Mesendoderm (in vitro differentiated cells): ENCODE data around the gene PAPPA2.

Source experiments
- DNase-seq: peaks from one replicate; pipeline ENCODE4 v3.0.0; 2013
- H2AK5ac ChIP-seq: 2 replicates; pipeline ENCODE4 v1.6.1; 2013; ENCODE audit warnings: low read length, inconsistent platforms
- H2BK120ac ChIP-seq: 2 replicates; pipeline ENCODE4 v1.6.1; 2013; ENCODE audit warnings: low read depth, mild to moderate bottlenecking, low read length, moderate library complexity, mixed read lengths
- H2BK15ac ChIP-seq: replicated peaks from 2 replicates; pipeline ENCODE4 v1.6.1; 2013; ENCODE audit warnings: low read depth, mild to moderate bottlenecking, moderate library complexity
- H2BK5ac ChIP-seq: 2 replicates; pipeline ENCODE4 v1.6.1; 2013; ENCODE audit warnings: low read length, inconsistent platforms
- H3K18ac ChIP-seq: 2 replicates; pipeline ENCODE4 v1.6.1; 2013; ENCODE audit warnings: mild to moderate bottlenecking, low read length, mixed read lengths
- H3K23ac ChIP-seq: one replicate; pipeline ENCODE4 v1.6.1; 2013; ENCODE audit warnings: low read length
- H3K27ac ChIP-seq: 2 replicates; pipeline ENCODE4 v1.5.1; 2013; ENCODE audit warnings: low read depth, mild to moderate bottlenecking, inconsistent platforms, low read length, moderate library complexity
- H3K27me3 ChIP-seq: 2 replicates; pipeline ENCODE4 v1.6.1; 2013; ENCODE audit warnings: low read length, control low read depth, mild to moderate bottlenecking, inconsistent platforms; ENCODE audit not compliant: insufficient read depth, poor library complexity
- H3K36me3 ChIP-seq: 2 replicates; pipeline ENCODE4 v1.6.1; 2013; ENCODE audit warnings: low read length, inconsistent platforms; ENCODE audit not compliant: control insufficient read depth, insufficient read depth
- H3K4ac ChIP-seq: one replicate; pipeline ENCODE4 v1.6.1; 2013; ENCODE audit warnings: low read depth, mild to moderate bottlenecking, low read length, moderate library complexity
- H3K4me1 ChIP-seq: 2 replicates; pipeline ENCODE4 v1.6.1; 2013; ENCODE audit warnings: low read depth, low read length, inconsistent platforms; ENCODE audit not compliant: control insufficient read depth
- H3K4me2 ChIP-seq: 2 replicates; pipeline ENCODE4 v1.6.1; 2013; ENCODE audit warnings: low read length
- H3K4me3 ChIP-seq: 2 replicates; pipeline ENCODE4 v1.5.1; 2013; ENCODE audit warnings: mild to moderate bottlenecking, low read length
- H3K56ac ChIP-seq: one replicate; pipeline ENCODE4 v1.6.1; 2013; ENCODE audit warnings: low read length
- H3K79me1 ChIP-seq: 2 replicates; pipeline ENCODE4 v1.6.1; 2013; ENCODE audit warnings: low read length, inconsistent platforms
- H3K79me2 ChIP-seq: 2 replicates; pipeline ENCODE4 v1.6.1; 2013; ENCODE audit warnings: mild to moderate bottlenecking, low read length; ENCODE audit not compliant: control insufficient read depth, insufficient read depth
- H3K9ac ChIP-seq: 2 replicates; pipeline ENCODE4 v1.6.1; 2013; ENCODE audit warnings: low read length, inconsistent platforms
- H4K5ac ChIP-seq: one replicate; pipeline ENCODE4 v1.6.1; 2013; ENCODE audit warnings: low read length
- H4K8ac ChIP-seq: one replicate; pipeline ENCODE4 v1.6.1; 2013; ENCODE audit warnings: low read depth, mild to moderate bottlenecking, control low read depth, low read length, moderate library complexity
- WGBS: extraction: QIAGEN DNeasy Blood & Tissue Kit; methylation state at CpG from one replicate; pipeline ENCODE4 v1.1.7; 2013; ENCODE audit warnings: low lambda C conversion rate, missing lambda C conversion rate; ENCODE audit not compliant: insufficient coverage; ENCODE audit errors: extremely low coverage; 5-methylcytosine and 5-hydroxymethylcytosine counted together

PAPPA2 gene

DNA sequence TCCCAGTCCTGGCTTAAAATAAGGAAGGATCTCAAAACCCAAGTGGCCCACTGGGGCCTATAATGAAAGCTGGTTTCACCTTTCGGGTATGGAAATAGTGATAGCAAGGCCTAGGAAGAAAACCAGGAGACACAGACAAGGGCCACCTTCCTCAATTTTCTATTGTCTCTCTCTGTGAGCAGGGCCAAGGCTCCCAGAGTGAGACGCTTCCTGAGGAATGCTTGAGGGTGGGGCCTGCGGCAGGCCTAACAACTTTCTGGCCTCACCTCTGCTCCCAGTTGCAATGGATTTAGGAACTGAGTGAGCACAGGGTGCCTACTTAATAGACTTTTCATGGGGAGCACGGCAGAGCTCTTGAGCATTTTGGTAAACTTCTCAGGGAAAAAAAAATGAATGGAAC is 400.6 kb downstream of the PAPPA2 start:
- H3K79me2 ChIP-seq, result no peaks in the 10 kb centered on the region
- H3K4me2 ChIP-seq, result no peak overlapping the region
- DNase-seq, result peak; percentile 55
- no peak overlapping the region for H2BK5ac ChIP-seq
- no CpG with 5 or more reads among the region's 4 CpGs for WGBS
- no peak overlapping the region for H4K8ac ChIP-seq
- no peak overlapping the region for H3K4me3 ChIP-seq
- H3K36me3 ChIP-seq, result no peaks in the 10 kb centered on the region
- no peak overlapping the region for H2BK15ac ChIP-seq
- no peak overlapping the region for H3K4ac ChIP-seq
- no peak overlapping the region for H3K9ac ChIP-seq
- H2BK120ac ChIP-seq, result no peak overlapping the region
- no peaks in the 10 kb centered on the region for H3K79me1 ChIP-seq
- no peaks in the 10 kb centered on the region for H3K27me3 ChIP-seq
- H3K4me1 ChIP-seq, result no peaks in the 10 kb centered on the region
- no peak overlapping the region for H3K27ac ChIP-seq
- no peak overlapping the region for H3K18ac ChIP-seq
- H3K23ac ChIP-seq, result no peak overlapping the region
- no peak overlapping the region for H3K56ac ChIP-seq
- no peak overlapping the region for H2AK5ac ChIP-seq
- H4K5ac ChIP-seq, result no peak overlapping the region

DNA sequence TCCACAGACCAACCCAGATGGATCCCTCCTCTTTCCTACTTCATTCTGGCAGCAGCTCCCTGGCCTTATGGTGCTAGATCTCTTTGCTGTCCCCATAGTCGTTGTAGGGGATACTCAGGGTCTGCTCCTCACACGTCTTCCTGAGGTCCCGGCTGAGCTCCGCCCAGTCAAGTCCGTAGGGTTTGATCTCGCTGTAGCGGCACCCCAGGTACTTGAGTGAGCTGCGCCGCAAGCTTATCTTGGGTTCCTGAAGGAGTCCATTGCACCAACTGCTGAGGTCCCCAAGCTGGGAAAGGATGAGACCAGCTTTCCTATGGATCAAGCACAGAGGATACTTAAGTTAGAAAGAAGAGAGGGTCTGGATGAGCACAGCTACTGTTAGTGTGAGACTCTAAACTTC is 401.2 kb downstream of the PAPPA2 start:
- Histone ChIP-seq H3K56ac (no peak overlapping the region), H2AK5ac (no peak overlapping the region), H3K27me3 (no peaks in the 10 kb centered on the region), H3K4me2 (no peak overlapping the region), H3K4me3 (no peak overlapping the region), H3K9ac (no peak overlapping the region), H3K36me3 (no peaks in the 10 kb centered on the region), H3K23ac (no peak overlapping the region), H3K4ac (no peak overlapping the region), H4K8ac (no peak overlapping the region), H2BK120ac (no peak overlapping the region), H2BK5ac (no peak overlapping the region), H2BK15ac (no peak overlapping the region), H3K79me1 (no peaks in the 10 kb centered on the region), H4K5ac (no peak overlapping the region), H3K4me1 (no peaks in the 10 kb centered on the region), H3K18ac (no peak overlapping the region), H3K27ac (no peak overlapping the region), H3K79me2 (no peaks in the 10 kb centered on the region)
- WGBS, result no CpG with 5 or more reads among the region's 9 CpGs
- no peak for DNase-seq

DNA sequence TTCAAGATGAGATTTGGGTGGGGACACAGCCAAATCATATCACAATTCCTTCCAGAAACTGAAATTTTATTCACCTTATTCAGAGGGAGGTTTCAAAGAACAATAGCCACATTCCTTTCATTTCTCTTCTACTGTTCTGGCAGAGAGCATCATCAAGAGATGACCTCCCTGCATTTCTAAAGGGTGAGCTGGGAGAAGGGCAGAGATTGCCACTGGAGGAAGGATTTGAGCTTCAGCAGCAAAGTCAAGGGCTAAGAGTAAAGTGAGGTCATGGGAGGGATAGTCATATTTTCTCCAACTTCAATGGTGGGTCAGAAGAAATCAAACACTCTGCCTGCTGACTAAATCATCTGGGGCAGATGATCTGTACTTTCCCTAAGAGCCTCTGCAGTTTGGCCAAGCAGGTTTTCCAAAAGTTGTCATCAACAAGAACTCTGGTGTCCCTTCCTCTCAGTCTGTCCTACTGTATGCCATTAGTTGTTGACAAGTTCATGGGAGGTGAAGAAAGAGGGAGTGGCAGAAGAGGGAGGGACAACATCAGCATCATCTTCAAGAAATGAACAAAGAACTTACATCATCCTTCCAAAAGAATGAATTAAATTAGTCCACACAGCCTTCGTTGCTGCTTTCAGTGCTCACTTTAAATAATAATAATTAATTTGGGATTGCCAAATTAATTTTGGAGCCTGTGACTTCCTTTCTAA is 403.2 kb downstream of the PAPPA2 start:
- no peak overlapping the region for H3K23ac ChIP-seq
- H4K5ac ChIP-seq, result no peak overlapping the region
- H3K79me2 ChIP-seq, result no peaks in the 10 kb centered on the region
- H2BK120ac ChIP-seq, result no peak overlapping the region
- no peak overlapping the region for H4K8ac ChIP-seq
- no peak overlapping the region for H2BK5ac ChIP-seq
- H3K27ac ChIP-seq, result no peak overlapping the region
- H3K4me1 ChIP-seq, result no peaks in the 10 kb centered on the region
- H2AK5ac ChIP-seq, result no peak overlapping the region
- no peak overlapping the region for H3K4me2 ChIP-seq
- H3K27me3 ChIP-seq, result no peaks in the 10 kb centered on the region
- H3K36me3 ChIP-seq, result no peaks in the 10 kb centered on the region
- DNase-seq, result peak; percentile 48
- H3K79me1 ChIP-seq, result no peaks in the 10 kb centered on the region
- no peak overlapping the region for H3K4ac ChIP-seq
- H3K4me3 ChIP-seq, result no peak overlapping the region
- H3K56ac ChIP-seq, result no peak overlapping the region
- whole genome bisulfite sequencing, result no CpG with 5 or more reads among the region's 1 CpG
- no peak overlapping the region for H2BK15ac ChIP-seq
- H3K18ac ChIP-seq, result no peak overlapping the region
- no peak overlapping the region for H3K9ac ChIP-seq

DNA sequence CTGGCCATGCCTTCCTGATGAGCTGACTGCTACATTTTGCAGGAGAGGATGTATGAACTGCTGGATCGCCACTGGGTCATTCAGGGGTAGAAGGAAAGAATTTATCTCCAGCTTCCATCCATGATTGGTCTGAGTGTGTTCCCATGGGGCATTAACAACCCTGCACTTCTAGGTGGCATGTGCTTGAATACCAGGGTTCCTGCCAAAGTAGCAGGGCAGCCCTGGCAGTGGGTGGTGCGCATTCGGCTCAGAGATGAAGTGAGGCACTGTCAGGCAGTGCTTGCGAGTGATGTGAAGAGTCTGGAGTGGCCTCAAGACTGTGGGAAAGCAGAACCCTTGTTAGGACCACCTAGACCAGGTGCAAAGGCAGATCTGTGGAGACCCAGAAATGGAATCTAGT is 406.6 kb downstream of the PAPPA2 start:
- Histone ChIP-seq H3K79me1 (no peaks in the 10 kb centered on the region), H3K9ac (no peak overlapping the region), H3K27me3 (no peaks in the 10 kb centered on the region), H2AK5ac (no peak overlapping the region), H3K4me1 (no peaks in the 10 kb centered on the region), H3K4me2 (no peak overlapping the region), H3K27ac (no peak overlapping the region), H2BK120ac (no peak overlapping the region), H3K56ac (no peak overlapping the region), H3K18ac (no peak overlapping the region), H3K4ac (no peak overlapping the region), H2BK15ac (no peak overlapping the region), H4K8ac (no peak overlapping the region), H2BK5ac (no peak overlapping the region), H3K36me3 (no peaks in the 10 kb centered on the region), H3K4me3 (no peak overlapping the region), H3K23ac (no peak overlapping the region), H4K5ac (no peak overlapping the region), H3K79me2 (no peaks in the 10 kb centered on the region)
- no peak for DNase-seq
- no CpG with 5 or more reads among the region's 4 CpGs for WGBS

DNA sequence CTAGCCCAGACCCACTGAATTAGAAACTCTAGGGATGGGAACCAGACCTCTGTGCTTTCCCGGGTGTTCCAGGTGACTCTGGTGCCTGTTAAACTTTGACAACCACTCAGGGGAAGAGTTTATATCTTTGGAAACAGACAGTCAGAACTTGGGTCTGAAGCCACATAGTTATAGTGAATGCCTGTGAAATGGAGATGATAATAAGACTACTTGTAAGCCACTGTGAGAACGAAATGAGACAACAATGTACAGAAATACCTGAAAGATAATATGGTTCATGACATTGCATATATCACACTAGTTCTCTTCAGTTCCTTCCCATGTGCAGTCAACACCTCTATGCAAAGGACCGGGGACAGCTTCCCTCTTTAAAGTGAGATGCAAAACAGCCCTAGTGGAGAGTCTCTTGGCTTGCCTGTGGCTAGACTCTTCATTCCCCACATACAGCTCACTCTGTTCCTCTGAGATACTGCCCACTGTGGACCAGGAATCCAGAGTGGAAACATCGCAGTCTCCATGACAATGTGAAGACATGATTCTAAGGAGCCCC is 414.1 kb downstream of the PAPPA2 start:
- no peak overlapping the region for H4K5ac ChIP-seq
- H4K8ac ChIP-seq, result no peak overlapping the region
- H3K27ac ChIP-seq, result no peak overlapping the region
- no peak overlapping the region for H3K4me3 ChIP-seq
- H2AK5ac ChIP-seq, result no peak overlapping the region
- no peak overlapping the region for H3K4me2 ChIP-seq
- H3K4me1 ChIP-seq, result no peaks in the 10 kb centered on the region
- H3K79me1 ChIP-seq, result no peaks in the 10 kb centered on the region
- no peak overlapping the region for H3K9ac ChIP-seq
- H3K56ac ChIP-seq, result no peak overlapping the region
- no peaks in the 10 kb centered on the region for H3K79me2 ChIP-seq
- H3K23ac ChIP-seq, result no peak overlapping the region
- H2BK120ac ChIP-seq, result no peak overlapping the region
- H3K18ac ChIP-seq, result no peak overlapping the region
- H2BK5ac ChIP-seq, result no peak overlapping the region
- no peak overlapping the region for H3K4ac ChIP-seq
- H3K27me3 ChIP-seq, result no peaks in the 10 kb centered on the region
- no CpG with 5 or more reads among the region's 4 CpGs for WGBS
- H3K36me3 ChIP-seq, result no peaks in the 10 kb centered on the region
- DNase-seq, result no peak
- no peak overlapping the region for H2BK15ac ChIP-seq

DNA sequence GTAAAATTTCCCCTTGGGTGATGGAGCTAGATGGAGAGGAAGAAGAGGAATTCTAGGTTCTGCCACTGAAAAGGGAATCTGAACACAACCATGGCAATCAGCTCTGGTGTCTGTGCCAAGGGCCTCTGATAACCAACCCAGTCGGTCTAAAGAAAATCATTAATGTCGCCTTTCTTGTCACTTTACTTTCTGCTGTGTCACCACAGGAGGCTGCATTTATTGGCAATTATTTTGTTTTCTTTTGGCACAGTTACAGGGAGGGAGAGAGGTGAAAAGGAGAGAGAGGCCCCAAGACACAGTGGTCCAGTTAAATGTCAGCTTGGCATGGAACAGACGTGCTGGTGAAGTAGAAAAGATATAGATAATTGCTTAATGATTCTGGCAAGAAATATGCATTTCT is 414.6 kb downstream of the PAPPA2 start:
- no peak overlapping the region for H3K9ac ChIP-seq
- no peak overlapping the region for H2BK5ac ChIP-seq
- whole genome bisulfite sequencing, result no CpG with 5 or more reads among the region's 3 CpGs
- H3K18ac ChIP-seq, result no peak overlapping the region
- no peak overlapping the region for H2AK5ac ChIP-seq
- H3K4ac ChIP-seq, result no peak overlapping the region
- H2BK120ac ChIP-seq, result no peak overlapping the region
- no peak overlapping the region for H3K23ac ChIP-seq
- no peak overlapping the region for H3K27ac ChIP-seq
- no peaks in the 10 kb centered on the region for H3K36me3 ChIP-seq
- no peak overlapping the region for H4K8ac ChIP-seq
- H2BK15ac ChIP-seq, result no peak overlapping the region
- H3K79me2 ChIP-seq, result no peaks in the 10 kb centered on the region
- no peak for DNase-seq
- no peak overlapping the region for H3K4me2 ChIP-seq
- no peak overlapping the region for H3K4me3 ChIP-seq
- H3K4me1 ChIP-seq, result no peaks in the 10 kb centered on the region
- H3K79me1 ChIP-seq, result no peaks in the 10 kb centered on the region
- H4K5ac ChIP-seq, result no peak overlapping the region
- H3K56ac ChIP-seq, result no peak overlapping the region
- no peaks in the 10 kb centered on the region for H3K27me3 ChIP-seq
